OCI-LY1 (cell line): ENCODE measurements around the gene SFT2D2.

Experiments
- EZH2 ChIP-seq: fragments of 200-600 bp; sonication (generic), shearing (Covaris generic); IDR thresholded peaks from 2 replicates; pipeline ENCODE4 v1.8.0; 2017; ENCODE audit warnings: borderline replicate concordance, mixed run types, mild to moderate bottlenecking, antibody characterized with exemption, low read length, moderate library complexity, mixed read lengths
- TF ChIP-seq, protein P1 (sequence below): fragments of 200-600 bp; sonication (generic), shearing (Covaris generic); IDR thresholded peaks from 2 replicates; pipeline ENCODE4 v1.5.1; 2017; ENCODE audit warnings: mild to moderate bottlenecking, antibody characterized with exemption, low read length, moderate library complexity, mixed read lengths

- TF ChIP-seq, protein P1, sequence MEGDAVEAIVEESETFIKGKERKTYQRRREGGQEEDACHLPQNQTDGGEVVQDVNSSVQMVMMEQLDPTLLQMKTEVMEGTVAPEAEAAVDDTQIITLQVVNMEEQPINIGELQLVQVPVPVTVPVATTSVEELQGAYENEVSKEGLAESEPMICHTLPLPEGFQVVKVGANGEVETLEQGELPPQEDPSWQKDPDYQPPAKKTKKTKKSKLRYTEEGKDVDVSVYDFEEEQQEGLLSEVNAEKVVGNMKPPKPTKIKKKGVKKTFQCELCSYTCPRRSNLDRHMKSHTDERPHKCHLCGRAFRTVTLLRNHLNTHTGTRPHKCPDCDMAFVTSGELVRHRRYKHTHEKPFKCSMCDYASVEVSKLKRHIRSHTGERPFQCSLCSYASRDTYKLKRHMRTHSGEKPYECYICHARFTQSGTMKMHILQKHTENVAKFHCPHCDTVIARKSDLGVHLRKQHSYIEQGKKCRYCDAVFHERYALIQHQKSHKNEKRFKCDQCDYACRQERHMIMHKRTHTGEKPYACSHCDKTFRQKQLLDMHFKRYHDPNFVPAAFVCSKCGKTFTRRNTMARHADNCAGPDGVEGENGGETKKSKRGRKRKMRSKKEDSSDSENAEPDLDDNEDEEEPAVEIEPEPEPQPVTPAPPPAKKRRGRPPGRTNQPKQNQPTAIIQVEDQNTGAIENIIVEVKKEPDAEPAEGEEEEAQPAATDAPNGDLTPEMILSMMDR: no peak
- no peak for TF ChIP-seq EZH2
Observed at GRCh38 chr1:168293356-168293755, 67.6 kb downstream of the SFT2D2 start.
